ENCODE measurements around the gene SIGLECL1. TPM values are rescaled to one million over a fixed set of nuclear protein-coding genes. Genes with fewer than 3 reads are reported as not detected.

Gene SIGLECL1
- total RNA-seq, 1 donor from 2014 or later: not detected

GRCh38 chr19:51252306-51253079 lies 1.6 kb downstream of the SIGLECL1 start:
- DNase-seq (ENCODE audit: low spot score): no peak

- DNase-seq (ENCODE audit: low spot score): no peak
Observed at GRCh38 chr19:51253088-51253806, 2.4 kb downstream of the SIGLECL1 start.

- DNase-seq (ENCODE audit: low spot score): no peak
Observed at GRCh38 chr19:51256155-51256625, 5.3 kb downstream of the SIGLECL1 start.

GRCh38 chr19:51257471-51257870 lies 6.6 kb downstream of the SIGLECL1 start:
- DNase-seq (ENCODE audit: low spot score): no peak

- DNase-seq (ENCODE audit: low spot score): no peak
Observed at GRCh38 chr19:51258165-51259160, 7.6 kb downstream of the SIGLECL1 start.

GRCh38 chr19:51259348-51260245 lies 8.7 kb downstream of the SIGLECL1 start:
- no peak for DNase-seq (ENCODE audit: low spot score)

- no peak for DNase-seq (ENCODE audit: low spot score)
Observed at GRCh38 chr19:51263808-51264207, 12.9 kb downstream of the SIGLECL1 start.

GRCh38 chr19:51271067-51271466 lies 20.2 kb downstream of the SIGLECL1 start:
- no peak for DNase-seq (ENCODE audit: low spot score)

GRCh38 chr19:51272183-51272810 lies 21.4 kb downstream of the SIGLECL1 start:
- no peak for DNase-seq (ENCODE audit: low spot score)

- DNase-seq (ENCODE audit: low spot score): no peak
Observed at GRCh38 chr19:51274049-51274770, 23.3 kb downstream of the SIGLECL1 start.

GRCh38 chr19:51277112-51277511 lies 26.2 kb downstream of the SIGLECL1 start:
- no peak for DNase-seq (ENCODE audit: low spot score)

- DNase-seq (ENCODE audit: low spot score): no peak
Observed at GRCh38 chr19:51282335-51282734, 31.5 kb downstream of the SIGLECL1 start.

GRCh38 chr19:51285682-51286081 lies 34.8 kb downstream of the SIGLECL1 start:
- DNase-seq (ENCODE audit: low spot score): no peak

GRCh38 chr19:51289635-51290034 lies 38.8 kb downstream of the SIGLECL1 start:
- peak; percentile 65 for DNase-seq (ENCODE audit: low spot score)

- no peak for DNase-seq (ENCODE audit: low spot score)
Observed at GRCh38 chr19:51292971-51293370, 42.1 kb downstream of the SIGLECL1 start.

GRCh38 chr19:51293571-51294210 lies 42.8 kb downstream of the SIGLECL1 start:
- peak; percentile 82 for DNase-seq (ENCODE audit: low spot score)

GRCh38 chr19:51294211-51294976 lies 43.5 kb downstream of the SIGLECL1 start:
- DNase-seq (ENCODE audit: low spot score): peak; percentile 81

GRCh38 chr19:51294977-51295375 lies 44.1 kb downstream of the SIGLECL1 start:
- peak; percentile 77 for DNase-seq (ENCODE audit: low spot score)

Measured in mesenteric fat pad (tissue), 1 donor.